Measurements from ENCODE around the gene IRF2. TPM values are rescaled to one million over a fixed set of nuclear protein-coding genes. Genes with fewer than 3 reads are reported as not detected.

Gene IRF2
- total RNA-seq: 33.0 TPM
- long read RNA-seq, transcript IRF2-201 (9 exons, 2,303 nt): major isoform, 23 of 40 reads
- long read RNA-seq, partial matches to known transcripts: 12 of 40 reads
- long read RNA-seq, other reads (novel, unspliced or antisense): 5 of 40 reads

DNA sequence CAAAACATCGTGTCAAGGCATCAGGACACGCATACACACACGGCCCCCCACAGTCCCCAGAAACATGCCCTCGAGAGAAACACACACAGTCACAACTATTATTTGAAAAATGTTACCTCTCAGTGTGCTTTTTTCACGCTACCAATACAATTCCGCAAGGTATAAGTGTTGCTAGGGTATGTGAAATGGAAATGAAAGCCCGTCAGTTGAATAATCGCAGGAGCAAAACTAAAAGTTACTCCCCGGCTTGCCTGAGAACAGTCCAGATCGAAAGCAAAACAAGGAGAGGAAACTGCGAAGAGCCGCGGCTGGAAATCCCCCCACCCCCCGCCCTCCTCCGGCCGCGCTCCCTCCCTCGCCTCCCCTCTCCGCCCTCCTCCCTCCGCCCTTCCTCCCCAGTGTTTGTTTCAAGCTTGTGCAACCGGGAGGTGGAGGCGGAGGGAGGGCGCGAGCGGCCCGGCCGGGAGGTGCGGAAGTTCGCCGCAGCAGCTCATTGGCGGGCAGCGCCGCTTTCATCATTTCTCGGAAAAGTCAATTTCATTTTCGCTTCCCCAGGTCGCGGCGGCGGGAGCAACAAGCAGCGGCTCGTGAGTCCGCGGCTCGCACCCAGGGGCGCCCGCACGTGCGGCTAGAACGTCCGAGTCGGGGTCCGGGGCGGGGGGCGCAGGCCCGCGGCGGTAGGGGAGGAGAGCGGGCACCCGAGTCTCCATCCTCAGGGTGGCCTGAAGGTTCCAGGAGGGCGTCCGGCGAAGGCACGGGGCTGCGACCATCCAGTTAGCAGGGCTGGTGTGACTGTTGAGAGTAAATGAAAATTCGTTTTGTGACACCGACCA lies at the start of gene IRF2:
IRF2 (minus strand) TSS at position 288 of the 833 bp plus-strand sequence. CDS start 45,486 bp downstream, outside the sequence.
- DNase-seq (peak; percentile 98), ATAC-seq (peak; percentile 91)
- intact Hi-C loops (cut with micrococcal nuclease): loop anchor here (2.0 kb wide), 1 partner anchor 62 kb away; no protein-coding TSS in a partner anchor

DNA sequence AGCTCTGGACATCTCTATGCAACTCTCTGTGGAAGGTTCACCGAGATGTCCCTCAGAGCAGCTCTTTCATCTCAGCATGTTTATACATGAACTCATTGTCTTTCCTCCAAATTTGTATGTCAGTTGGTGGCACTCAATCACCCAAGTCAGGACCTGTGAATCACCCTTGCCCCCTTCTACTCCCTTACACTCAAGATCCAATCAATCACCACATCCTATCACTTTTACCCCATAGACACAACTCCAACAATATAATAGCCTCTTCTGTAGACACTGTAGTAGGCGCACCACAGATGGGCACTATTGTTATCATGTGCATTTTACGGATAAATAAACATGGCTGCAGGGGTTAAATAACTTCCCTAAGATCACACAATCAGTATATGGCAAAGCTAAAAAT lies 41.3 kb upstream of the IRF2 start:
- ATAC-seq (no peak), DNase-seq (no peak)
- intact Hi-C loops (cut with micrococcal nuclease): no loop called here

DNA sequence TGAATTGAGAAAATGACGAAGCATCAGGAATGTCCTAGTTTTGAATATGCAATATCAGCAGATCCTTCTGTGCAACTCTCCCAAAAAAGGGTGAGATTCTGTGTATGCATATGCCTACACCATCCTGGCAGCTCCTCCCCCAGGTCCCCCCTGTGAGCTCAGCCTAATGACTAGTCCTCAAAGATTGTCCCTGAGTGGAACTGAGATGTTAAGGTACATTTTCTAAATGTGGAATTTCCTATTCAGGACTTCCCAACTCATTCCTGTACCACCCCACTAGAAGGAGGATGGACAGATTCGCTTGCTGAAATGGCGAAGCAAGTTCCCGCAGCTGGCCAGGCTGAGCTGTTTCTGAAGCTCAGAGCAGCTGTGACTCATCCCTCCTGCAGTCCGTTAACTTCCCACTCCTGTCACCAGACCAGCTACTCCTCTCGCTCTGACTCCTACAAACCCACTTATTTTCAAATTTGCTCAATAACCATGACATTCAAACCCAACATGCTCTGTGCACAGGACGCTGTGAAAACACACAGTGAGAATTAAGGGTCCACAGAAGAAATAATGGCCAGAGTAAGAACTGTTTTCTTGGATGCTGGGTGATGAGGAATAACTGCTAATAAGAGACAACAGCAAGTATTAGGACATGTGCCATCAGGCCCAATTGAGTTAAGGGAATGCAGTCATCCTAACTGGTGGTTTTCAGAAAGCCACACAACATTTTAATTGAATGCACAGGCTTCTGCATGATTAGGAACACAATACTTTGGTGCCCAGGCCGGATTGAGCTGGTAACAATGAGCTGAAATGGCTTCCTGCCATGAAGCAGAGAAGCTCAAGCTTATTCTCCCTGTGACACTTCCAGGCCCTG lies 40.0 kb upstream of the IRF2 start:
- intact Hi-C loops (cut with micrococcal nuclease): no loop called here
- DNase-seq (peak; percentile 71), ATAC-seq (peak; percentile 94)

DNA sequence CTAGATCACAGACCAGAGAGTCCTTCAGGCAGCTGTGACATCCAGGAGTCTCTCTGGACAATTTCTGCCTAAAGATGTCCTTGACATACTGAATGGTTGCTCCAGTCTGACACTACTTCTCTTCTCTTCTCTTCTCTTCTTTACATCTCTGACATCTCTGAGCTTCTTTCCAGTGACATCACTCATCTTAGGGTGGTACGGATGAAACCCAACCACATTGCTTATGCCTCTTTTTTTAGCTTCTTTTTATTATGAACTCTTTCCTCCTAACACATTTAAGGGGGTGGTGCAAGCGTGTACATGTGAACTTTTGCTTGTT lies 39.4 kb upstream of the IRF2 start:
- DNase-seq (no peak), ATAC-seq (no peak)
- intact Hi-C loops (cut with micrococcal nuclease): no loop called here

DNA sequence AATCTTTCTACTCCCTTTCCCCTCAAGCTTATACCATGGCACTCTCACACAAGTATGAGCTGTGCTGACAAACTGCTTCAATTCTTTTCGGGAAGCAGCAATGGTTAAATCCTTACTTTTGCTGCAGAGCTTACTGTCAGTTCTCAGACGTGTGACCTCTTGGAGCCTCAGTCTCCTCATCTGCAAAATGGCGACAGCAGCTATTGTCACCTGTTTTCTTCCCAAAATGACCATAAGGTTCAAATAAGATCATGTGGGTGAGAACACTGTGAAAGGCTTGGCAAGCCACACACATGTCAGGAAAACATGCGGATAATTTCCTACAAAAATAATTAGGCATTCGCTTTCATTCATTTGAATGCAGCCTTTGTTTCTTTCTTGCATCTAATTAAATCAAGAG lies 36.8 kb upstream of the IRF2 start:
- ATAC-seq: no peak
- intact Hi-C loops (cut with micrococcal nuclease): no loop called here
- no peak for DNase-seq

DNA sequence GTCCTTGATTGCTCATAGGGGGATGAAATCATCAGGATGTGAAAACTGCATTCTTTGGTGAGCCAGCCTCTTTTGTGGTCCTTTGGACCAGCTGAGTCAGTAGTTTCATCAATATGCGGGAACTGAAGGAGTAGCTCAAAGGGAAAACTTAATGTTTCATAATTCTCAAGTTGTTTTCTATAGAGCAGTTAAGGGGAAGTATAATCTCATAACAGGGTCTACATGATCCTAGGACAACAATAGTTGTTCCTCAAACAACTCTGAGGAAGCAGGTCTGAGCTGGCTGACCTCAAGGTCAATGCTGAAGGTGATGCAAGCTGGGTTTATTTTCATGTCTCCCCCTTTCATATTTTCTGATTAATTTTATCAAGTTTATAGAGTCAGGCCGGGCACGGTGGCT lies 36.1 kb upstream of the IRF2 start:
- ATAC-seq: no peak
- intact Hi-C loops (cut with micrococcal nuclease): no loop called here
- no peak for DNase-seq

DNA sequence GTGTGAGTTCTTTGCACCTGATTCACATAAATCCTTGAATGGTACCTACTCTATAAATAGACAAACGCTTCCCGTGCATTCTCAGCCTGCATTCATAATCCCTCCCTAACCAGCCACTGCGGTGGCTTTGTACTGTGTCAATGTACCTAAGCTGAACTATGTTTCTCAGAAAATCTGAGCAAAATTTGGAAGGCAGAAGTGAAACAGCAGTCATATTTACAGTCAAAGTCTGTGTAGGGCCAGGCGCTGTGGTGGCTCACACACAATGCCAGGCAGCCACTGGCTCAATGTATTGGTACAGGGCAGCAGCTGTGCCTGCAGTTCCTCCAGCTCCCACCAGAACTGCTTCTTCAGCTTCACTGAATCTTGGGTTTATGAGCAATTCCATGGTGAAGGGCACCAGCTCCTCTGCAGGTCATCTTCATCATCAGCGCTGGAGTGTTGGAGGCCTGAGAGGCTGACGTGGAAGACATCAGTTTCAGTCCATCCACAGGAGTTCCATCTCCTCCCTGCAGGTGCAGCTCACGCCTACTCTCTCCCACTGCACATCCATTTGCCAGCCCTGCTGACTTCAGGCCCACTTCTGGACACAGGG lies 32.3 kb upstream of the IRF2 start:
- ATAC-seq (no peak), DNase-seq (peak; percentile 38)
- intact Hi-C loops (cut with micrococcal nuclease): no loop called here

DNA sequence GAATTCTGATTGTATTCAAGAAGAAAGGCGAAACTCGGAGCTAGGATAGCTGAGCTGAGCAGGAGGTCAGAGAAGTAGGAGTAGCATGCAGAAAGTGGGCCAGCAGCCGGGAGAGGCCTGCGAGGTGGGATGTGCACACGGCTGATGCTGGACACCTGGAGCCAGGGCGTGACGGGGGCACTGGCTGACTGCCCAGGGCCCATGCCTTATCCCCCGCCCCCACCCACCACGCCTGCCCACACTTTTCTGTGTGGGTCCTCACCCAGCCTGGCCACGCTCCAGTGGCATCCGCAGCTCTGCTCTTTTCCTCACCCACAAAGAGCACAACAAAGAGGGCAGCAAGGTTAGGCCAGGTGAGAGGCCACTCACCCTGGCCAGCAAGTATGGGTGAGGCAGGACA lies 30.0 kb upstream of the IRF2 start:
- no peak for ATAC-seq
- no peak for DNase-seq
- intact Hi-C loops (cut with micrococcal nuclease): no loop called here

DNA sequence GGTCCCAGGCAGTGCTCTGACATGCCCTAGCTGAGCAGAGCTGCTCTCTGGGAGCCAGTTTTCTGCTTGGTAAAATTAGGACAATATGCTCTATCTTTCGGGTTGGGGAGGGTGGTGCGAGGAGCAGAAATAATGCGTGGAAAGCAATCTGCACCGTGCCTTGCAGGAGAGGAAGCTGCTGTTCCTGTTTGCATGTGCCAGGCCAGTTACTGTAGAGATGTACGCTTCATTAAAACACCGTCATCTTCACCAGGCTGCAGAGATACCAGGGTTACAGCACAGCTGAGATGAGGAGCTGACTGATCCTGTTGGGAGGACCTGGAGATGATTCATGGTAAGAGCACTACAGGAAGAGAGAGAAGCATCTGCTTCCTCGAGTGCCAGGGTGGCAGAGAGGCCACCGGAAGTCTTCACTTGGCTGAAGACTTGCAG lies 29.5 kb upstream of the IRF2 start:
- no peak for DNase-seq
- intact Hi-C loops (cut with micrococcal nuclease): no loop called here
- ATAC-seq: no peak

DNA sequence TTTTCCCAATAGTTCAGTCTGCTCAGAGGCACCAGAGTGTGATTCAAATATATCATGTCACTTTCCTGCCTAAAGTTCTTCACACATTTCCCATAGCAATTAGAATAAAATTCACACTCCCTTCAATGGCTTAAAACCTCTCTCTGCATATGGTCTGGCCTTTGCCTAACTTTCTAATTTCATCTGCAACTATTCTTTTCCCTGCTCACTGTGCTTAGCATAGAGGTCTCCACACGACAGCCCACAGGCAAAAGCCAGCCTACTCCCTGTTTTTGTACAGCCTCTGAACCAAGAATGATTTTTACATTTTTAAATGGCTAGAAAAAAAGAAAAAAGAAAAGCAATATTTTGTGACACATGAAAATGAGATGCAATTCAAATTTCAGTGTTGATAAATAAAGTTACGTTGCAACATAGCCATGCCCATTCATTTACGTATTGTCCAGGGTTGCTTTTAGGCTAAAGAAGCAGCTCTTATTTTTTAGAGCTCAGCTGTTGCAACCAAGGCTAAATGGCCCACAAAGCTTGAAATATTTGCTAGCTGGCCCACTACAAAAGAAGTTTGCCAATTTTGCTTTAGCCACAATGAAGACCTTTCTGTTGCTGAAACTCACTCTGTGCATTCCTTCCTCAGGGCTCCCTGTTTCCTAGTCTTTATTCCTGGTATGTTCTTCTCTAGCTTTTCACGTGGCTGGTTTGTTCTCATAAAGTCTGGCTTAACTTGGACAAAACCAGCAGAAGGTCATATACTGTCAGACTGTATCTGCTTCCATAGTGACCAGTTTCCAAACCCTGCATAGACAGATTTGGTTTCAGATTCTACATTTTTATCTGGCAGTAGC lies 26.6 kb upstream of the IRF2 start:
- no peak for DNase-seq
- no peak for ATAC-seq
- intact Hi-C loops (cut with micrococcal nuclease): no loop called here

DNA sequence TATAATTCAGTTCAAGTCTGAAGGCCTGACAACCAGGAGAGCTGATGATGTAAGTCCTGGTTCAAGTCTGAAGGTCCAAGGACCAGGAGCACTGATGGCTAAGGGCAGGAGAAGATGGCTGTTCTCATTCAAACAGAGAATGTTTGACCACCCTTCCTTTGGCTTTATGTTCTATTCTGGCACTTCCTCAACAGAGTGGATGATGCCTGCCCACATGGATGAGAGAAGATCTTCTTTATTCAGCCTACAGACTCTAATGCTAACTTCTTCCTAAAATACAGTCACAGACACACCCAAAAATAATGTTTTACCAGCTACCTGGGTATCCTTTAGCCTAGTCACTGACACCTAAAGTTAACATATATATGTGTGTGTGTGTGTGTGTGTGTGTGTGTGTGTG lies 25.6 kb upstream of the IRF2 start:
- ATAC-seq (no peak), DNase-seq (no peak)
- intact Hi-C loops (cut with micrococcal nuclease): no loop called here

DNA sequence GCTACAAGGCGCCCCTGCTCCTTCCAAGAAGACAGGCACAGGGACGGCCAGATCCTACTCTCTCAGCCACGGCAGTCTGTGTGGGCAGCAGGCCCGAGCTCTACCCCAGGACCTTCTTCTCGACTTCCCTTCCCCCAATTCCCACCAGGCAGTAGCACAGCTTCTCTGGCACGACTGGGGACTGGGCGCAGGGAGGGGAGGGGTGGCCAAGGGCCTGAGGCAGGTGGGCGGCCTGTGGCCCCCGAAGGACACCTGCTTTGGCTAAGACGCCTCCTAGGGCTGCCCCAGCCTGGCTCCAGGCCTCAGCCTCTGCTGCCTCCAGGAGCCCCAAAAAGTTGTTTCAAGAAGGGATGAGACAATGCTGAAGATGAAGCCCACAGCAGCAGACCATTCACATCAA lies 24.2 kb upstream of the IRF2 start:
- no peak for DNase-seq
- ATAC-seq: no peak
- intact Hi-C loops (cut with micrococcal nuclease): no loop called here

DNA sequence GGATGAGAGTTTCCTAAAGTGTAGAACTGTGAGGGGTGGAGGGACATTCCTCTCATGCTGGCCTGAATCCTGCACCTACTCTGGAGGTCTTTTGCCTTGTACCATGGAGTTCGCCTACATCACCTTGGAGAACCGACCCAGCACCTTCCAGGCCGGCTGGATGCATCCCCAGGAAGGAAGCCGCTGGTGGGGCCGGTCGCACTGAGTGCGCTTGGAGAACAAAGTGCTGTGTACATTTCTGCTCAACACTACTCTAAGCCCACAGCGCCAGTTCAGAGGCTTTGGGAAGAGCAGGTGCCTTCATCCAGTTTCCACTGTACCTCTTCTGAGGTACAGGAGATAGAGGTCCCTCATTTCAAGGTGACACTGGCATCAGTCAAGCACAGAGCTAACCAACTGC lies 15.4 kb upstream of the IRF2 start:
- no peak for DNase-seq
- no peak for ATAC-seq
- intact Hi-C loops (cut with micrococcal nuclease): no loop called here

DNA sequence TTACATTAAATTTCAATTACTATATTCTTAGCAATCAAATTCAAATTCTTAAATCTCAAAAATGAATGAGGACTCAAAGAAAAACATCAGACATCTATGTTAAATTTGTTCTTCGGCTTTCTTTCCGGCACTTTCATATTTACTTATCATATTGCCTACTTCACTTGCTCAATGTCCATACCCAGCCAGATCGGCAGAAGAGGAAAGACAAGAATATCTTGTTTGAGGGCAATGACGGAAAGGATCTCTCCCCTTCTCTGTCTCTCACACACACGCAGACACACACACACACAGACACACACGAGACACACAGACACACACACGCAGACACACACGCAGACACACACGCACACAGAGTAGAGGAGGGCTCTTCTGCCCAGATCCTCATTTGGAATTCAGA lies 13.2 kb upstream of the IRF2 start:
- intact Hi-C loops (cut with micrococcal nuclease): no loop called here
- no peak for DNase-seq
- no peak for ATAC-seq

DNA sequence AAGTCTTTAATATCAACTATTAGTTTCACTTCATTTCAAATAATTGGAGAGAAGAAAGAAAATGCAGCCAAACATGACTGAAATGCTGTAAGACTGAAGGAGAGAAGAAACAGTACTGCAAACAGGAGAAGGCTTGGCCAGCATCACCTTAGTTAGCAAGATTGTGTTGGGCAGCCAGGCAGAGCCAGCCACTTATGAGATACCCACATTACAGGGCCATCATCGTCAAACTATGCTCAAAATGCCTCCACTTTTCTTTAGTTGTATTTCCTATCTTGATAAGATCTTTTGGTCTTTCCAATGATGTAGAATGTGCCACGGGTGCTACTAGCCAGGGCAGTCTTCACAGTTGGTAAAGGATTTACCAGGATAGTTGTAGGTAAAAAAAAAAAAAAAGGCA lies 10.9 kb upstream of the IRF2 start:
- DNase-seq (no peak), ATAC-seq (no peak)
- intact Hi-C loops (cut with micrococcal nuclease): no loop called here

DNA sequence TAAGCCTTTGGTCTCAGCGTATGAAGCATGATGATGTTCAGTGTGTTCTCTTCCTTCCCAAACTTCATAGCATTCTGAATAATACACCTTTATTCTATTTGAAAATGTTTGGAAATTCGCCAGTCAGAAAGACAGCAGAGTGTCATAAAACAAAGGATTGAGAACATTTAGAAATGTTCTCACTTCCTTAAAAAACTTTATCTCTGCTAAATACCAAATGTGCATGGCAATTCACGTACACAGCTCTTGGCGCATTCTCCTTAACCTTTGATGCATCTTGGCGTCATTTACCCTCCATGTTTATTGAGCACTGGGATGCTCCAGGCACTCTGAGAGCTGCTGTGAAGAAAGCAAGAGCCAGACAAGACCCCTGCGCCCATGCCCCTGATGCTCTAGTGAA lies 7.2 kb upstream of the IRF2 start:
- intact Hi-C loops (cut with micrococcal nuclease): no loop called here
- DNase-seq: no peak
- ATAC-seq: no peak

DNA sequence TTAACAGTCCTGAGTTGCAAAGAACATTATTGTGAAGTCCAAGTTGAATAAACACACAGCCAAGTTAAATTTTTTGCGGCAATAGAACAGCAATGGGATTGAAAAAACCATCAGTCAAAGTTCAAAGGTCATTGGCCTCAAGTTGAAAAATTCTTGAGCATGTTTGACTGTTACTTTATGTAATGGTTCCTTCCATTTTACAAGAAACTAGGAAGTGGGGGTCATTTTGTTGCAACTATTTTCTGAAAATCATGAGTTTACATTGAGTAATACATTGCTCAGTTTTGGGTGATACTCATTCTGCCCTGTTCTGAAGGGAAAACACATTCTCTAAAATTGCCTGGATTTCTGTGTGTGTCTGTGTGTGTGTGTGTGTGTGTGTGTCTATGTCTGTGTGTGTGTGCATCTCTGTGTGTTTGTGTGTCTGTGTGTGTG lies 5.2 kb upstream of the IRF2 start:
- no peak for ATAC-seq
- no peak for DNase-seq
- intact Hi-C loops (cut with micrococcal nuclease): no loop called here

DNA sequence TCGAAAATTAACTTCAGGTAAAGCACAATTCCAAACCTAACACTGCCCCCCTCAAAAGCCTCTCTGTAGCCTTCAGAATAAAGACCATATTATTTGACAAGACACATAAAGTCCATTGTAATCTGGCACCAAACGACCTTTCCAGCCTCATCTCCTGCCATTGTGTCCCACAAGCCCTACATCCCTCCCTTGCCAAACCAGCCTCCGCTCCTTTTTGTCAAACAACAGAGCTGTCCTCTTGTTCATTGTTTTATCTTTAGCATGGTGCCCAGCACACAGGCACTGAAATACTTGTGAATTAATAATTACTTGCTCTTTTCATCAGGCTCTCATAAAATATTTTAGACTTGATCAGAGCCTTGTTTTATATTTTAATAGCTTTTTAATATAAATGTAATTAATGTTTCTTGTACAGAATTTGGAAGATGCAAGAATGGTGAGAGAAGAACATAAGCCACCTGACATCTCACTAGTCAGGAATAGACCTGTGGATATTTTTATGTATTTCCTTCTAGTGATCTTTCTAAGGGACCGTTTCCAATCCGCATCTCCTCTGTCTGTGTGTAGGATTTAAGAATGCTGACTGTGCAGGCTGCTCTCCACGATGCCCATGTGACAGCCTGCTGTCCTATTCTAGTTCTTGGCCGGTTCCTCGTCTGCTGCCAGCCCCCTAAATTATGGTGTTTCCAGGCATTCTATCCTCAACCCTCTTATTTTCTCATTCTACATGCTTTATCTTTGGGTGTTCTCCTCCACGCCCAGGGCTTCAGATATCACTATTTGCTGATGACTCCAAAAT lies 3.0 kb upstream of the IRF2 start:
- DNase-seq (no peak), ATAC-seq (no peak)
- intact Hi-C loops (cut with micrococcal nuclease): no loop called here
